ENCODE data around the gene ERI3. TPM values are rescaled to one million over a fixed set of nuclear protein-coding genes. Genes with fewer than 3 reads are reported as not detected.

ERI3 gene
- total and polyA plus RNA-seq, 2 donors (not counting 3 experiments of a cell fraction or from before 2014, with no cell fraction given) = 45.3 to 94.0 TPM

DNA sequence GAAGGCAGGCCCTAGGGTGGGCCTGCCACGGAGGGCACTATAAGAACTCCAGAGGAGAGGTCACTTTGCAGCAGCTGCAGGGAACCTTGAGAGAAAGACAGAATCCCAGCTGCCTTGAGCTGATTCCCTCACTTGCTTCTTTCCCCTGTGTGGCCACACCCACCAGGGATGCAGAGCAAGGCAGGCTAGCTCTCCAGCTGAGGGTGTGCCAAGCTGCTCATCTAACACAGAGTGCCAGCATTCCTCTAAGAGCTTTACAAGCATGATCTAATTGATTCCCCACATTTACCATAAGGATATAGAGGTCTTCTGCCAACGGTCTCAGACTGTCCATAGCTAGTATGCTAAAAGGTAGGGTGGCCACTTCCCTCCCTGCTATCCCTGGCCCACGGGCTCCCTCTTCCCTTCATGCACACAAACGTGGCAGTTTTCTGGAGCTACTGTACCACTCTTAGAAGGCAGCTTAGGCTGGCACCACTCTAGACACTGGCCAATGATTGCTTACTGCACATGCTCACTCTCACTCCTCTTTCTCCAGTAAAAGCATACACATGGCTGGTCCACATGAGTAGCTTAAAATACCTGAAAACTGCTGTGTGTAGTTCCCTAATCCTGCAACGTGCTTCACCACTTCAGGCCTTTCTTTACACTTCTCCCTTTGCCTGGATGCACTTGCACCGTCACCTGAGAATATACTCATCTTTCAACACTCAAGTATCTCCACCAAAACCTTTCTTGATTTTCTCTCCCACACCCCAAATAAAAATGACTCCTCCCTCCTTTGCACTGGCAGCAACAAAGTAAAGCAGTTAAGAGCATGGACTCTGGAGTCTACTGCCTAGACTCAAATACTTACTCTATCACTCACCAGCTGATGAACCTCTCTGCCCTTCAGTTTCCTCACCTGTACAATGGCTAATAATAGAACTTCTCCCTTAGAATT lies 84.1 kb downstream of the ERI3 start:
- Histone ChIP-seq H3K4me3 (replicated peaks in 1 of 3; ENCODE audit: insufficient read depth in 1 of 3, low read depth in 1 of 3, low read length in 3 of 3) (no peak overlapping the region), H3K9me3 (replicated peaks; ENCODE audit: control insufficient read depth, insufficient read depth, low read length) (no peaks in the 10 kb centered on the region), H2AFZ (ENCODE audit: low read depth, low read length) (no peak overlapping the region), H3K9me1 (replicated peaks; ENCODE audit: control insufficient read depth, extremely low read depth, insufficient read depth, low read length) (no peaks in the 10 kb centered on the region), H3K4me1 (ENCODE audit: control insufficient read depth, extremely low read depth, insufficient read depth, low read length) (no peaks in the 10 kb centered on the region), H3K9ac (replicated peaks; ENCODE audit: extremely low read depth, insufficient read depth, low read length) (no peak overlapping the region), H4K20me1 (replicated peaks; ENCODE audit: control insufficient read depth, extremely low read depth, insufficient read depth, low read length) (no peaks in the 10 kb centered on the region), H3K36me3 (ENCODE audit: control insufficient read depth in 2 of 2, extremely low read depth in 1 of 2, insufficient read depth in 2 of 2, low read length in 2 of 2) (peaks cover 0 to 2% of the 10 kb centered on the region in 2 experiments), H3K4me2 (ENCODE audit: insufficient read depth, low read length) (no peak overlapping the region), H3K79me2 (ENCODE audit: control insufficient read depth, insufficient read depth, low read length) (no peaks in the 10 kb centered on the region), H3K27me3 (ENCODE audit: control insufficient read depth in 2 of 2, insufficient read depth in 2 of 2, low read length in 2 of 2) (no peaks in the 10 kb centered on the region), H3K27ac (ENCODE audit: insufficient read depth, low read depth, low read length) (no peak overlapping the region)
- BruUV-seq (replicated peaks) = no TSS peak
- dilution Hi-C loops (cut with MboI; ENCODE audit: extremely low pct_ligation_motif_present, low sequenced_read_pairs) = no loop called here
- CTCF ChIA-PET = interaction anchor here (0.7 to 1.1 kb wide), 2 partner anchors 26 to 53 kb away, joined by 3 read pairs; no protein-coding TSS in a partner anchor
- DNase-seq (ENCODE audit: low read depth, low spot score) (no peak), FAIRE-seq (no peak)
- TF ChIP-seq GATA2 (IDR thresholded peaks at IDR 0.05; ENCODE audit: insufficient read depth, insufficient read length, low read depth, low read length) (no peak), CTCF (IDR thresholded peaks at IDR 0.05; ENCODE audit: extremely low read depth in 1 of 2, insufficient read depth in 1 of 2, low read depth in 1 of 2, low read length in 2 of 2) (no peak), EZH2 (IDR thresholded peaks at IDR 0.05; ENCODE audit: borderline replicate concordance, low read depth, low read length, severe bottlenecking) (no peak), JUN (IDR thresholded peaks at IDR 0.05; ENCODE audit: borderline replicate concordance, insufficient read depth, insufficient read length, low read depth) (no peak), FOS (IDR thresholded peaks at IDR 0.05; ENCODE audit: borderline replicate concordance, insufficient read depth, low read length) (no peak), POLR2AphosphoS5 (IDR thresholded peaks at IDR 0.05; ENCODE audit: insufficient read depth, low read depth, low read length) (no peak), POLR2A (IDR thresholded peaks at IDR 0.05; ENCODE audit: low read depth, low read length) (no peak), MYC (IDR thresholded peaks at IDR 0.05; ENCODE audit: low read depth, low read length) (no peak)
- TF ChIP-seq, protein P1, sequence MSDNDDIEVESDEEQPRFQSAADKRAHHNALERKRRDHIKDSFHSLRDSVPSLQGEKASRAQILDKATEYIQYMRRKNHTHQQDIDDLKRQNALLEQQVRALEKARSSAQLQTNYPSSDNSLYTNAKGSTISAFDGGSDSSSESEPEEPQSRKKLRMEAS (IDR thresholded peaks at IDR 0.05; ENCODE audit: insufficient read depth, insufficient read length) = no peak
- intact Hi-C loops (cut with micrococcal nuclease) = no loop called here
- POLR2A ChIA-PET = no interaction called here

Measured in endothelial cell of umbilical vein (primary cell).